MV-4-11 (cell line): ENCODE measurements around the gene SLC37A1.
"Not testable (repeated sequence)": the region's sequence is repeated elsewhere in the genome, so short reads cannot be mapped to it uniquely, and the experiment has no call there.

Experiments
- DNase-seq: peaks from one replicate; lab custom pipeline; 2025; lab: John Stamatoyannopoulos, UW

SLC37A1 gene

DNA sequence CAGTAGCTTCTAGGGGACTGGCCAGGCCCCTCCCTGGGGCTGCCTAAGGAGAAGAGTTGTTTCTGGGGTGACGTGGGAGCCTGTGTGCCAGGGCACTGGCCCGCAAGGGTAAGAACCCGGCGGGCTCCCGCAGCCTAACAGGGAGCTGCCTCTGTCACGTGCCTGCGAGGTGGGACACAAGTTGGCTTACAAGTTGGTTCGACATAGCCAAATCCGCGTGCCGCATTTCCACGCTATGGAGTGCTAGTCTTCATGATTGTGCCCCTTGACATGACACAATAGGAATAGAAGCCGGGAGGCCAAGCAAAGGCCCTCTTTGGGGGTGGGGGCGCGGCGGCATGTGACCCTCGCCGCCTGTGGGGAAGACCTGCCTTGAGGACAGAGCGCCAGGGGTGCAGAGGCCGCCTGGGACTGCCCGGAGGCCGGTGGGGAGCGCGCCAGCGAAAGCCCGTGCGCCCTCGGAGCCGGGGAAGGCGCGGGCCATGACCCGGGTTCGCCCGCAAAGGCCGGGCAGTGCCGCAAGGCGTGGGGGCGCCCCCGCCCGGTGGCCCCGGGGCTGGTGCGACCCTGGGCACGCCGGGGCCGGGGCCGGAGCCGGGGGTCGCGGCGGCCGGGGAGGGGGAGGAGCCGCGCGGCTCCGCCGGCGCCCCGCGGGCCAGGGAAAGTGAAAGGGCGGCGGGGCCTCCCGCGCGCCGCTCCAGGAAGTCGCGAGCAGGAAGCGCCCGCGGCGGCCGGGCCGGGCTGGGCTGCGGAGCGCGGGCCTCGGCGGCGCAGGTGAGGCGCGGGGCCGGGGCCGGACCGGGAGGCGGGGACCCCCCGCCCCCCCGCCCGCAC, at the start of gene SLC37A1:
SLC37A1 (plus strand) TSS at position 702 of the 834 bp plus-strand sequence. CDS start 4,603 bp downstream, outside the sequence.
- no peak for DNase-seq

DNA sequence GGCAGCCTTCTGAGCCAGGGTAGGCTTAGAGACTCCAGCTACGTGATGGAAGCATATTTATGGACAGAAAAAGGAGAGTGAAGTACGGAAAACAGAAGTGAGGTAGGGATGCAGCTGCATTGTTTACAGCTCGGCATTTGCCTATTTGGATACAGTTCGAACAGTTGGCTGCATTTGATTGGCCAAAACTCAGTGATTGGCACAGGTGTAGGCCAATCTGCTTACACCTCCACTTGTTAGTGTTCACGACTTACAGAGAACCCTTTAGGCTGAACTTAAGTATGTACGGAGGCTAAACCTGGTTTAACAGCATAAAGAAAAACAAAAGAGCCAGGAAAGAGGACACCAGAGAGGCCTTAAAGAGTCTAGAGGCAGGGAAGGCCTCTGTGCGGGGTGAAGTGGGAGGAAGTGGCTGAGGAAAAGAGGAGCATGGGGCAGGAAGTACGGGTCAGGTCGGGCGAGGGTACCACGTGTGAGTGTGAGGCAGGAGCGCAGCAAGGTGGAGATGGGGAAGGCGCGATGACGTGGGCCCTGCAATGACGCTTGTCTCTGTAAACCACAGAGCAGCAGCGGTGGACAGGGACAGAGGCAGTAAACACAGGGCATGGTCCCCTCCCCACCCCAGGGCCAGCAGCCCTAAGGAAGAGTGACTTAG, 49.7 kb upstream of the SLC37A1 start:
- peak; percentile 31 for DNase-seq

DNA sequence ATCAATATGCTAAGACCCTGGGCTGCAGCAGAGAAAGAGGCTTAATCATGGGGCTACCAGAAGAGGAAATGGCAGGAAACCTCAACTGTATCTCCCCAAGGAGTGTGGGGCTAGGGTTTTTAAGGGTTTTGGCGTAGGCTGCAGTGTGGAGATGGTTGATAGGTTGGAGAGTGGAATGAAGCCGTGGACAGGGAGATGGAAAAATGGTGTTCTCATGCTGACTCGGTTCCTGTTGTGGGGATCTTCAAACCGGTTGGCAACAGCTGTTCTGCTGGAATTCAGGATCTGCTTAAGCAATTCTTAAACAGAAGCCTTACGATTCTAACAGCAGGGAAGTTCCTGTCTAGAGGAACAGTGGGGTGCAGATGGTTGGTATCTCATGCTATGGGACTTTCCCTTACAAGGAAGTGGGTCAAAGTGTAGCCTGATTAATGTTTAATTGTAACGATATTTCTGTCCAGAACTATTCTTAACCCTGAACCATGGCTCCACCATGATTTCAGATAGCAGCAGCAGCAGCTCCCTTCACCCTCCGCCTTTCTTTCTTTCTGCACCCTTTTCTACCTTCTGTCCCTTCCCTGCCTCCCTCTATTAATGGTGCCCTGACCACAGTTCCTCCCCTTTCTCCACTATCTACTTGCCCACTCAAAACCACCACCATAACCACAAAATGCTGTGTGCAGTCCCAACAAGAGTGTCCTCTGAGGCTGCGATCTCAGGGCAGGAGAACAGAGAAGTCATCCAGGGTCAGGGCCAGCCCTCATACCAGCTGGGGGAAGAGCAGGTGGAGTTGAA, 48.4 kb upstream of the SLC37A1 start:
- peak; percentile 82 for DNase-seq

DNA sequence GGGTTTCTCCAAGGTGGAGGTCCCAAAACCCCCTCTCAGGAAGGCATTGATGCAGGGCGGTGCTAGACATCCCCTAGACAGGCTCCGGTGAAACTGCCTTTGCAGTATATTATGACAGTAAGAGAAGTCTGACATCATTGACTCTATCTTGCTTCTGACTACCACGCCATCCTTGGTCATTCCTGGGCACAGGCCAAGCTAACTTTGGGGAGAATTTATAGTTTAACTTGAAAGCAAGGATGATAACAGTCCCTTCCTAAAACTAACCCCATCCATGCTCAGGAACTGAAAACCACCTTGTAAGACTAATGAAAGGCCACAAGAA, 47.9 kb upstream of the SLC37A1 start:
- no peak for DNase-seq

DNA sequence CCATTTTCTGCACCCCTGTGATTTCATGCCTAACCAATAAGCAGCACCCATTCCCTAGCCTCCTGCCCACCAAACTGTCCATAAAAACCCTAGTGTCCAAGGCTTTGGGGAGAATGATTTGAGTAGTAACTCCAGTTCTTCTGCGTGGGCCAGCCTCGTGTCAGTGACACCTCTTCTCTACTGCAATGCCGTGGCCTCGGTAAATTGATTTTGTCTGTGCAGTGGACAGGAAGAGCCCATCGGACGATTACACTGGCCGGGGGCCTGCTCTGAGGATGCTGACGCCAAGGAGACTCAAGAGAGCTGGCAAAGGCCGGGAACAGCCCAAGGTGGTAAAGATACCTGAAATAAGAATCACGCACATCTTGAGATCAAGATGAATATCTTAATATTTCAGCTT, 47.0 kb upstream of the SLC37A1 start:
- no peak for DNase-seq

DNA sequence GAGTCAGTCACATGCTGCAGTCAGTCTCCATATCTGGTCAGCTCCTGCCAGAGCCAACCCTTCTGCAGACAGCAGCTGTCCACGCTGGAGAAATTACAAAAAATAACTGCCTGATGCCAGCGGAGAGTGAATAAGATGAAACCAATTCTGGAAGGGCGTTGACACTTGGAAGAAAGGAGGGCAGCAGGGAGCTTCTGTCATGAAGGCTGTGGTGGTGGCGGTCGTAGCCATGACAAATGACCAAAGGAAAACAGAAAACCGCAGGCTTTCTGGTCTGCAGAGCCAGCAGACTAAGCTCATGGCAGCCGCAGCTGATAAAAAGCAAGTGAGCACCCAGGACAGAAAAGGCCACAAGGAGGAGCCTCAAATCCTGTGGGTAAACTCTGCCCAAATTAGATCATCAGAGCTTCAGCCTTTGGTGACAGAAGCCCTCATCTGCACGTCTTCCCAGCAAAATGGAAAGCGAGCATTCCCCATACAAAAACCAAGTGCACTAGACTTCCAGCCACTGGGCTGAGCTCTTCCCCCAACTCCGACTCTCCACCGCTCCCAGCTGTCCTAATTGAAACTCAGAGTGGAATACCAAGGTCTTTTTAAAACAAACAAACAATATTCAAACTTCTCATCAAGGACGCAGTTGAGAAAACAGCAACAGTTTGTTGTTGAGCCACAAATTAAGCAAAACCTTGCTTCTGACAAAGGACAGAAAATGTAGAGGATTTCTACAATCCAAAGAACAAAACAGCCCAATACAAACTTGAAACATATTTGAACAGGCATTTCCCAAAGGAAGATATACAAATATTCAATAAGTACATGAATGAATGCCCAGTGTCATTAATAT, 46.3 kb upstream of the SLC37A1 start:
- DNase-seq, result peak; percentile 98

DNA sequence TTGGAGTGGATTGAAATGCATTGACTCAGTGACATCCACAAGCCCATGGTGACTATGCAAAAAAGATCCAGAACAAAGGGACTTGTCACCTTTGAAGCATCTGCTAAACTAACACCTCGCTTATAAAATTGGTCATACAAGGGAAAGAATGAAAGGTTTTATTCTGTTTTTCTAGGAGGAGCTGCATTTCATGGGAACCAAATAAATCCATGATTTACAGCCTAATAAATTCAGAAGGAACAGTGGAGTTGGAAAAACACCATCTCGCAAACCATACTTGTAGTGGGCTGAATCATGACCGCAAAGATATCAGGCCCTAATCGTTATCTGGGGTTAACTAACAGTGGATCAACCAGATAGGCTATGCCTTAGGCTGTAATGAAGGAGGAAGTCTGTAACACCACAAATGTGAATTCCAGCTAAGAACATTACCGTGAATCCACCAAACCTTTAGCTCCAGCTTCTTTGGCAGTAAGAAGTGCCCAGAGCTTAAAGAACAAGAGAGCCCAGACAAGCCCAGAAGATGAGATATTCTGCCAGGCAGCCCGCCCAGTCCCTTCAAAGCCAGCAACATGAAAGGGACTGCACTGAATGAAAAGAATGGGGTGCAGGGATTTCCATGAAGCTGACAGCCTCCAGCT, 45.0 kb upstream of the SLC37A1 start:
- no peak for DNase-seq

DNA sequence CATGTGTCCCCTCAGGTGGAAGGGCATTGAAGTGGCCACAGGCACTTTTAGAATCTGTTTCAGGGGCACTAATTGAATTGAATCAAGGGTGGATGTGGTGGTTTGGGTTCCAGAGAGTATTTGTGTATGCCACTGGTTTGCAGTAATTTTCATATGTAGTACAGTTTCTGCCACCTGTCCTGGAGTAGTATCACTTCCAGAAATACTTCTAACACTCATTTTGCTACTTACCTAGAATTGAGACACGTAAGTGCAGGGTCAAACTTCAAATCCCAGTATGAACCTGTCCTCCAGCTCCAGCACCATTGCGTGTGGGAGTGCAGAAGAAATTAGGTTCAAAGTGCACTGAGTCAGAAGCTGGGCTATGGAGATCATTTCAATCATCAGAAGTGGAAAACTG, 44.4 kb upstream of the SLC37A1 start:
- DNase-seq, result no peak

DNA sequence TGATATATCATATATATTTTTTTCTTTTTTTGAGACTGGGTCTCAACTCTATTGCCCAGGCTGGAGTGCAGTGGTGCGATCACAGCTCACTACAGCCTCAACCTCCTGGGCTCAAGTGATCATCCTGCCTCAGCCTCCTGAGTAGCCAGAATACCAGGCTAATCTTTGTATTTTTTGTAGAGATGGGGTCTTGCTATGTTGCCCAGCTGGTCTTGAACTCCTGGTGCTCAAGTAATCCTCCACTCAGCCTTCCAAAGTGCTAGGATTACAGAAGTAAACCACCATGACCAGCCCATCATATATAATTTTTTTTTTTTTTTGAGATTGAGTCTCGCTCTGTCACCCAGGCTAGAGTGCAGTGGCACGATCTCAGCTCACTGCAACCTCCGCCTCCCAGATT, 43.9 kb upstream of the SLC37A1 start:
- not testable (repeated sequence) for DNase-seq

DNA sequence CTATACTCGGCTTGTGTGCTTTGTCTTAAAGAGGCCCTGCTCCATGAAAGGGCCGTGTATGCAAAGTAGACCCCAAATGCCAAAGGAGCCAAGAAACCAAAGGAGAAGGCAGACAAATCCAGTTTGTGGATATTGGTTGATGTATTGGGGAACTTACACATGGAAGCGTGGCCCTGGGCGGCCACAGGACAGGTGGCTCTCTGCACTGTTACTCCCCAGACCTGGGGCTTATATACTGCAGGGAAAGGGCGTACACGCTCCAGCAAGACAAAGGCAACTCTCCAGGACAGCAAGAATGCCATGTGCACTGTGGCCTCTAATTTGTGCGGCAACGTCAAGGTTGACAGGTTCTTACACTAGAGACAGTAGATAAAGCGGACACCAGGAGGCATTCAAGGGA, 42.4 kb upstream of the SLC37A1 start:
- DNase-seq, result no peak

DNA sequence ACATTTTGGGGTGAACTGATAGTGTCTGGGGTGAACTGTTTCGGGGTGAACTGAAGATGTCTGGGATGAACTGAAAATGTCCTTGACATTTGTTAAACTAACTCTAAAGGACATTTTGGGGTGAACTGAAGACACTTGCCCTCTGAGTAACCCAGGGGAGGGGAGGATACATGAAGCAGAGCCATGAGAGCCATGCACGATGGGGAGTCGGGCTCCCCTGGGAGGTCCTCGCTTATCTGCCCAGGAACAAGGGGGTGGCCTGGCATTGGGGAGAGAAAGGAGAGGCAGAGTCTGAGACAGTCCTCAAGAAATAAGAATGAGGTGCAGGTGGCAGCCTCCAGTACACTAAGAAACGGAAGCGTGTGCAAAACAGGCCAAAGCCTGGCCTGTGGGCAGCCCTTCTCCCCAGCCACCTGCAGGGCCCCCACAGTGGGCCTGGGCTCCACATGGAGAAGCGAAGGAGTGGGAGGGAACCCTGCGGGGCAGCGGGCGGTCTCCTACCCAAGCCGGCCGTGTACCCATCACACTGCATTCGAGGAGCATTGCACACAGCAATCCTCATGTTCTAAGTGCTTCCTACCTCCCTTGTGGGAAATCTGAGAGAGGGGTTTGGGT, 41.8 kb upstream of the SLC37A1 start:
- DNase-seq, result no peak

DNA sequence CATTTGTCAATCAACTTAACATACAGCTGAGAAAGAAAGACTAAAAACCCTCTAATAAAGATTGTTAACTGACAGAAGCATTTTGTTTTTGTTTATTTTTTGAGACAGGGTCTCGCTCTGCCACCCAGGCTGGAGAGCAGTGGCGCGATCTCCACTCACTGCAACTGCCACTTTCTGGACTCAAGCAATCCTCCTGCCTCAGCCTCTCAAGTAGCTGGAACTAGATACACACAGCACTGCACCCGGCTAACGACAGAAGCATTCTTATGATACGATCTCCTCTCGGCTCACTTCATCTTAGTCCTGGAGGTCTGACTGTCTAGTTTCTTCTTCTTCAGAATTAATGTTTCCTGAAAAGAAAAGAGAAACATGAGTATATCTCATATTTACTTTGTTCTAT, 41.1 kb upstream of the SLC37A1 start:
- no peak for DNase-seq

DNA sequence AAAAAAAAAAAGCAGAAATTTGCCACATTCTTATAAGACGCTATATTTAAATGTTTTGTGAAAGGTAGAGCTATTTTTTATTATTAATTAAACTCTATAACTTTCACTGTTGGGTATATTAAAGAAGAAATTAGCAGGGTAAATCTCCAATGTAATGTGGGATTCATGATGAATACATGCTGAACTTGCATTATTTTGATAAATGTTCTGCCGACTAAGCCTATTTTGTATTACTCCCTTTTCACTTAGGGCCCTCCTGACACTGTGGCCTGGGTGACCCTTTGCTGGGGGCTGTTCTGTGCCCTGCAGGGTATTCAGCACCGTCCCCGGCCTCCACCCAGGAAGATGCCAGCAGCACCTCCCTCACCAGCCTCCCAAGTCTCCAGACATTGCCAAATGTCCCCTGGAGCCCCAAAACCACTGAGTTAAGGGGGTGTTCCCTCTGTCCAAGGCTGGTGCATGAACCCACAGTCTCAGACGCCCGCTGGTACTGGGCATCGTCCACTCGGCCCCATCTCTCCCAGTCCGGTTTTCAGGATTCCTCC, 40.1 kb upstream of the SLC37A1 start:
- no peak for DNase-seq

DNA sequence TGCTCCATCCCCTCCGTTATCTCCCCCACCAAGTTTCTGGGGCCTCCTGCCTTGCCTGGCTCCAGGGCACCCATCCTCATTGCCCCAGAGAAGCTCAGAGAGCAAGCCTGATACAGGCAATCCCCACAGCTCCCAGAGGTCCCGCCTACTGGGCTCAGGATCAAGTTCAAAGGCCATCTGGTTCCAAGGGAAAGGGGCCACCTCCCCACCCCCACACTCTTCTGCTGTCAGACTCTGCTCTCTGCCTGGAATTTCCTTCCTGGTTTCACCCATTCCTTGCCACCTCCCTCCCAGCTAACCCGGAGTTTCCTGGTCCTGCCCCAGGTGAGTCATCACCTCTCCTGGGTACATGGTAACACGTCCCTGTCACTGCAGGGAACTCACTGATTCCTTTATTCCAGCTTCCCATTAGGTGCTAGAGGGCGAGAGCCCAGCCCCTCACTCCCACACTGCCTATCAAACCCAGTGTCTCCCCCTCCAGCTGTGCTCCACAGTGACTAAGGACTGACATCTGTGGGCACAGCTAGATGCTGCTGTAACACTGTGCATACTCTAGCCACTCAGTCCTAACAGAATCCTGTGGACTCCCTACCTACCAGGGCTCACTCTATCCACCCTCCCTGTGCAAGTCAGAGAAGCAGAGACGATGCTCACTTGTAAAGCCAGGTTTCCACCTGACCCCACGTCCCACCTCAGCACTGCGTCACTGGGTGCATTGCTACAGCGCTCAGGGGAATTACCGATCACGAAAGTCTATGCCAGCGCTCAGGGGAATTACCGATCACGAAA, 39.4 kb upstream of the SLC37A1 start:
- DNase-seq, result no peak

DNA sequence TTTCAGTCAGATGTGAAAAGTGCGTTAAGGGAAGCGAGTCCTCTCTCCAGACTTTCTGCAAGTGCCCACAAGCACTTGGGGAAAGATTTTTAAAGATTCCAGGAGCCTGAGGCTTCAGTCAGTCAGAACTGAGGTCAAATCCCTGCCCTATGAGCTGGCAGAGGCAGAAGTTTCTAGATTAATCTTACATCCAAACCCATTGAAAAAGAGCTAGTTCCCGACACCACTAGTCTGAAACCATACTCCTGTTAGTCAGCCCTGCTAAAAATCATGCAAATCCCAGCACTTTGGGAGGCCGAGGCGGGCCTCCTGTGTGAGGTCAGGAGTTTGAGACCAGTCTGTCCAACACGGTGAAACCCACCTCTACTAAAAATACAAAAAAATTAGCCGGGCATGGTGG, 38.6 kb upstream of the SLC37A1 start:
- DNase-seq, result no peak

DNA sequence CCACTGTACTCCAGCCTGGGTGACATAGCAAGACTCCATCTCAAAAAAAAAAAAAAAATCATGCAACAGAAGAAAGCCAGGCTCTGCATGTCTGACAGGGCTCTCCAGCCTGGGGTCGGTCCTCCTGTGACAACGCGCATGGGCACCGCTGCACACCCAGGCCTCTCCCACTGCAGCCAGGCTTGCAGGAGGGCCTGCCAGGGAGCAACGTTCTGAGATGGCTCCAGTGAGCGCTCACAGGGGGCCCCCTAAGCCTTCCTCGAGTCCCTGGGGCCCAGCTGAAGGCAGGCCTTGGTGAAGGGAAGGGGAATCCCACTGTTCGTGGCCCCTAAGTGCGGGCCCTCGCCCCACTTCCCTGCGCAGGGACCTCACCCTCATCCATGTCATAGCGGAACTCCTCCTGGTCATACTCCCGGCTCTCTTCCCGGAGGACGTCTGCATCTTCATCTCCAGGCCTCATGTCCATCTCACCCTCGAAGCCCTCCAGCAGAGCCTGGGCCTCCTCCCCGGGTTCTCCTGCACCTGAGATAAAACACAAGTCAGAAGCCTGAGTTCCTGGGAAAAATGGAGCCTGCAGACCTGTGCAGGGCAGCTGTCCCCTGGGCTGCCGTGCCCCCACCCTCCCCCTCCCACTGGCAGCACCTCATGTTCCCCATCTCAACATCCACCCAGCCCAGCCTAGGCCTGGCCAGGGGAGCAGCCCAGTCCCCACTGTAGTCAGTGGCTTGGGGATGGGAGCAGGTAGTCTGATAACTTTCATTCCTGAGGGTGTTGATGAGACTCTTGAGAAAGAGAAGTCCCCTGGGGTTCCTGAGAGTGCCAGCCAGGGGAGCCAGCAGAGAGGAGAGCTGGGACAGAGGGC, 37.9 kb upstream of the SLC37A1 start:
- no peak for DNase-seq

DNA sequence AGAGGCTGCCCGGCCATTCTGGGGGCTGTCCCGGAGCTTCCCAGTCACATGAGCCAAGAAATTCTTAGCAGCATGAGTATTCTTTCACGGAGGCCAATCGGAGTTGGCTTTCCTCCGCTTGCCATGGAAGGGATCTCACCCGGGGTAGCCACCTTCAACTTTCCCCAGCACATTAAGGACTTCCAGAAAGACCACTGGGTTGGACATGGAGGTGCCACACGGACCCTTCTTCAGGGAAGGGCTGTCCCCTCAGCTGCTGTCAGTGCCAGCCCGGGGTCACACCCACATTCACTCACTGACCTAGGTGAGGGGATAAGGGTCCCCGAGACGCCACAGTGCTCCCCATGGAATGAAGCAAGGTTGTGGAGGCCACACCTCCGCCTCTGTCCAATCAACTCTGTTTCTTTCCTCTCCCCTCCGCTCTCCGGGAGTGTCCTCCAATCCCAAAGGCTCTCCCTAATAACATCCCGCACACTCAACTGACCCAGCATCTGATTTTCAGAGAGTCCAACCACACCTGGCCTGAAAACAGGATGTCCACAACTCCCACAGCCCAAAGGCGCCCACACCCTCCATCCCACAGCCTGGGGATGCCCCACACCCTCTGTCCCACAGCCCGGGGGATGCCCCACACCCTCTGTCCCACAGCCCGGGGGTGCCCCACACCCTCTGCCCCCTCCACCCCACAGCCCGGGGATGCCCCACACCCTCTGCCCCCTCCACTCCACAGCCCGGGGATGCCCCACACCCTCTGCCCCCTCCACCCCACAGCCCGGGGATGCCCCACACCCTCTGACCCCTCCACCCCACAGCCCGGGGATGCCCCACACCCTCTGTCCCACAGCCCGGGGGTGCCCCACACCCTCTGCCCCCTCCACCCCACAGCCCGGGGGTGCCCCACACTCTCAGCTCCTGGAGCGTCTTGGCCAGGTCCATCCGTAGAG, 37.0 kb upstream of the SLC37A1 start:
- no peak for DNase-seq

DNA sequence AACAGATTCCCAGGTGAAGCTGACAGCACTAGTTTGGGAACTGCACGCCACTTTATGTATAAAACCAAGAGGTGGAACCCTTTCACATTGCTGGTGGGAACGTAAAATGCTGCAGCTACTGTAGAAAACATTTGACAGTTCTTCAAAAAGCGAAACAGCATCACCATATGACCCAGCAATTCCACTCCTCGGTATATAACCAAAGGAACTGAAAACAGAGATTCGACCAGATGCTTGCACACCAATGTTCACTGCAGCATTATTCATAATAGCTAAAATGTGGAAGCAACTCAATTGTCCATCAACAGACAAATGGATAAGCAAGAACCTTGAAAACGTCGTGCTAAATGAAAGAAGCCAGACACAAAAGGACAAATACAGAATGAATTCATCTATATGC, 35.1 kb upstream of the SLC37A1 start:
- peak; percentile 77 for DNase-seq
